Neural crest cell (in vitro differentiated cells): ENCODE data around the gene EIF4G3. TPM values are rescaled to one million over a fixed set of nuclear protein-coding genes. Genes with fewer than 3 reads are reported as not detected.

Experiments used
- DNase-seq: peaks from one replicate; pipeline ENCODE4 v3.0.0; 2021; ENCODE audit warnings: low read depth, mixed read lengths, low spot score
- H3K27ac Mint-ChIP-seq: one replicate; pipeline ENCODE4 v1.8.0; 2021; ENCODE audit warnings: mild to moderate bottlenecking, mixed read lengths; ENCODE audit not compliant: unreplicated experiment
- H3K27me3 Mint-ChIP-seq: 2 replicates; pipeline ENCODE4 v1.8.0; 2021; ENCODE audit warnings: low read depth, mild to moderate bottlenecking, mixed read lengths
- H3K36me3 Mint-ChIP-seq: 2 replicates; pipeline ENCODE4 v1.8.0; 2021; ENCODE audit warnings: low read depth, mild to moderate bottlenecking, mixed read lengths
- H3K4me1 Mint-ChIP-seq: 2 replicates; pipeline ENCODE4 v1.8.0; 2021; ENCODE audit warnings: mixed read lengths
- H3K4me3 Mint-ChIP-seq: one replicate; pipeline ENCODE4 v1.8.0; 2021; ENCODE audit warnings: mild to moderate bottlenecking, mixed read lengths
- H3K9me3 Mint-ChIP-seq: 2 replicates; pipeline ENCODE4 v1.8.0; 2021; ENCODE audit warnings: mixed read lengths
- total RNA-seq: library from RNA; stranded (reverse); gene quantifications from 2 replicates; pipeline ENCODE4 v1.2.1, GENCODE V29; 2021
- TF ChIP-seq, protein P1 (sequence below): fragments of 200-600 bp; sonication (generic); conservative IDR thresholded peaks from 2 replicates; pipeline ENCODE4 v1.5.0; 2021; ENCODE audit warnings: antibody characterized with exemption, mild to moderate bottlenecking

Gene EIF4G3
- total RNA-seq, 1 donor from 2014 or later, result 97.5 TPM

DNA sequence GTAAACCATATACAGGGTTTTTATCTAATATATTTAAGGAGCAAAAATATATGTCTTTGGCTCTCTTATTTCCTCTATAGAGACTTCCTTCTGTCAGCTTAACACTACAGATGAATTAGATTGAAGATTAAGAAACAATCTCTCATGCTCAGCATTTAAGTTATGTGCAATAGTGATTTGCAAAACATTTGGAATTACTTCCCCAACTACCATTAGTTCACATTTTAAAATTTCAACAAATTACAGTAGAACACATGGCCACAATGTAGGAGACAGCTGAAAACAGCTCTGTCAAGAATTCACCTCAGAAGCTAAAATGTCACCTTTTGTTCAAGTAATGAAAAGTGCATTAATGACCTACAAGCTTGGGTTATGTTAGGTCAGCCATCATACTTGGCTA is 177.9 kb downstream of the EIF4G3 start:
- H3K4me1 Mint-ChIP-seq, result peaks cover 28% of the 10 kb centered on the region
- TF ChIP-seq, protein P1, sequence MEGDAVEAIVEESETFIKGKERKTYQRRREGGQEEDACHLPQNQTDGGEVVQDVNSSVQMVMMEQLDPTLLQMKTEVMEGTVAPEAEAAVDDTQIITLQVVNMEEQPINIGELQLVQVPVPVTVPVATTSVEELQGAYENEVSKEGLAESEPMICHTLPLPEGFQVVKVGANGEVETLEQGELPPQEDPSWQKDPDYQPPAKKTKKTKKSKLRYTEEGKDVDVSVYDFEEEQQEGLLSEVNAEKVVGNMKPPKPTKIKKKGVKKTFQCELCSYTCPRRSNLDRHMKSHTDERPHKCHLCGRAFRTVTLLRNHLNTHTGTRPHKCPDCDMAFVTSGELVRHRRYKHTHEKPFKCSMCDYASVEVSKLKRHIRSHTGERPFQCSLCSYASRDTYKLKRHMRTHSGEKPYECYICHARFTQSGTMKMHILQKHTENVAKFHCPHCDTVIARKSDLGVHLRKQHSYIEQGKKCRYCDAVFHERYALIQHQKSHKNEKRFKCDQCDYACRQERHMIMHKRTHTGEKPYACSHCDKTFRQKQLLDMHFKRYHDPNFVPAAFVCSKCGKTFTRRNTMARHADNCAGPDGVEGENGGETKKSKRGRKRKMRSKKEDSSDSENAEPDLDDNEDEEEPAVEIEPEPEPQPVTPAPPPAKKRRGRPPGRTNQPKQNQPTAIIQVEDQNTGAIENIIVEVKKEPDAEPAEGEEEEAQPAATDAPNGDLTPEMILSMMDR, result no peak
- no peaks in the 10 kb centered on the region for H3K9me3 Mint-ChIP-seq
- H3K27ac Mint-ChIP-seq, result no peak overlapping the region
- H3K36me3 Mint-ChIP-seq, result no peaks in the 10 kb centered on the region
- no peak overlapping the region for H3K4me3 Mint-ChIP-seq
- no peak for DNase-seq
- H3K27me3 Mint-ChIP-seq, result no peaks in the 10 kb centered on the region

GRCh38 chr1:20997602-20998224 is 179.0 kb downstream of the EIF4G3 start:
- Mint-ChIP-seq H3K4me3 (no peak overlapping the region), H3K27ac (no peak overlapping the region), H3K4me1 (peaks cover 39% of the 10 kb centered on the region), H3K27me3 (no peaks in the 10 kb centered on the region), H3K9me3 (no peaks in the 10 kb centered on the region), H3K36me3 (no peaks in the 10 kb centered on the region)
- DNase-seq, result no peak
- TF ChIP-seq, protein P1, result no peak

GRCh38 chr1:20996554-20996953 is 180.1 kb downstream of the EIF4G3 start:
- TF ChIP-seq, protein P1, result no peak
- Mint-ChIP-seq H3K4me3 (no peak overlapping the region), H3K27me3 (no peaks in the 10 kb centered on the region), H3K36me3 (no peaks in the 10 kb centered on the region), H3K9me3 (no peaks in the 10 kb centered on the region), H3K4me1 (peaks cover 38% of the 10 kb centered on the region), H3K27ac (no peak overlapping the region)
- no peak for DNase-seq

GRCh38 chr1:20993716-20994575 is 182.8 kb downstream of the EIF4G3 start:
- Mint-ChIP-seq H3K27ac (peak overlapping the region; percentile 13), H3K4me3 (peak overlapping the region; percentile 31), H3K36me3 (no peaks in the 10 kb centered on the region), H3K27me3 (no peaks in the 10 kb centered on the region), H3K9me3 (no peaks in the 10 kb centered on the region), H3K4me1 (peaks cover 28% of the 10 kb centered on the region)
- DNase-seq, result no peak
- TF ChIP-seq, protein P1, result no peak

- Mint-ChIP-seq H3K27ac (no peak overlapping the region), H3K27me3 (no peaks in the 10 kb centered on the region), H3K4me1 (peaks cover 24% of the 10 kb centered on the region), H3K36me3 (no peaks in the 10 kb centered on the region), H3K9me3 (no peaks in the 10 kb centered on the region), H3K4me3 (no peak overlapping the region)
- TF ChIP-seq, protein P1, result no peak
- no peak for DNase-seq
Measured at GRCh38 chr1:20992322-20993056, 184.2 kb downstream of the EIF4G3 start.
